Measurements from ENCODE around the gene PAK1. TPM values are rescaled to one million over a fixed set of nuclear protein-coding genes. Genes with fewer than 3 reads are reported as not detected.

The PAK1 gene
- total and polyA plus RNA-seq, 9 of the 15 experiments (the other 6 are each of a cell fraction or from before 2014, with no cell fraction given): 0.52 to 11.7 (median 1.9) TPM

DNA sequence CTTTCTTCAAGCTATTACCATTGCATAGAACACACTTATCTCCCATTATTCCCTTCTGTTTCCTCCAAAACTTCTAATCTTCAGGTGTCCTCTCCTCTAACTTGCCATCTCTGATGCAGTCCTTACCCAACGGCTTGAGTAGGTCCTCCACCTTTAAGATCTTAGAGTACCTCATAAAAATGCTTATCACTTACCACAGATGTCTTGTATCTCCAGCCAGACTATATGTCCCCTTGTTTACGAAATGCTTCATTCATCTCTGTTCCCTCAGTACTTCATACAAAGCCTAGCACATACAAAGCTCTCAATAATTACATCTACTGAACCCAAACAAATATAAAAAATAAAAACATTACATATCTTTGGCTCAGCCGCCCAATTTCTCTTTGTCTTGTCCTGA is 49.2 kb downstream of the PAK1 start (continued):
- no peak for TF ChIP-seq ZKSCAN3 (CRISPR knock-in tag; IDR thresholded peaks at IDR 0.05)
- TF ChIP-seq PTRF (tag; IDR thresholded peaks at IDR 0.05): no peak
- TF ChIP-seq KAT2B (IDR thresholded peaks at IDR 0.05; ENCODE audit: low read depth, low read length): no peak
- peak; percentile 55; the same call in 1 of the 2 replicates for TF ChIP-seq DPF2 (IDR thresholded peaks at IDR 0.05)
- no peak for TF ChIP-seq ARID2 (IDR thresholded peaks at IDR 0.05)
- no peak for TF ChIP-seq MEF2A (IDR thresholded peaks at IDR 0.05; ENCODE audit: control insufficient read depth, low read depth, low read length)
- TF ChIP-seq GTF2E2 (tag; IDR thresholded peaks at IDR 0.05): no peak
- peak; percentile 82 for TF ChIP-seq TEAD4 (IDR thresholded peaks at IDR 0.05; ENCODE audit: low read length)
- no peak for TF ChIP-seq TEAD4 (CRISPR knock-in tag; IDR thresholded peaks at IDR 0.05; ENCODE audit: borderline replicate concordance)
- no peak for TF ChIP-seq ZC3H8 (IDR thresholded peaks at IDR 0.05)
- TF ChIP-seq, protein P1, sequence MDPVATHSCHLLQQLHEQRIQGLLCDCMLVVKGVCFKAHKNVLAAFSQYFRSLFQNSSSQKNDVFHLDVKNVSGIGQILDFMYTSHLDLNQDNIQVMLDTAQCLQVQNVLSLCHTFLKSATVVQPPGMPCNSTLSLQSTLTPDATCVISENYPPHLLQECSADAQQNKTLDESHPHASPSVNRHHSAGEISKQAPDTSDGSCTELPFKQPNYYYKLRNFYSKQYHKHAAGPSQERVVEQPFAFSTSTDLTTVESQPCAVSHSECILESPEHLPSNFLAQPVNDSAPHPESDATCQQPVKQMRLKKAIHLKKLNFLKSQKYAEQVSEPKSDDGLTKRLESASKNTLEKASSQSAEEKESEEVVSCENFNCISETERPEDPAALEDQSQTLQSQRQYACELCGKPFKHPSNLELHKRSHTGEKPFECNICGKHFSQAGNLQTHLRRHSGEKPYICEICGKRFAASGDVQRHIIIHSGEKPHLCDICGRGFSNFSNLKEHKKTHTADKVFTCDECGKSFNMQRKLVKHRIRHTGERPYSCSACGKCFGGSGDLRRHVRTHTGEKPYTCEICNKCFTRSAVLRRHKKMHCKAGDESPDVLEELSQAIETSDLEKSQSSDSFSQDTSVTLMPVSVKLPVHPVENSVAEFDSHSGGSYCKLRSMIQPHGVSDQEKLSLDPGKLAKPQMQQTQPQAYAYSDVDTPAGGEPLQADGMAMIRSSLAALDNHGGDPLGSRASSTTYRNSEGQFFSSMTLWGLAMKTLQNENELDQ (CRISPR knock-in tag; IDR thresholded peaks at IDR 0.05; ENCODE audit: borderline replicate concordance): no peak
- no peak for TF ChIP-seq GABPA (tag; conservative IDR thresholded peaks at IDR 0.05; ENCODE audit: low read depth)
- TF ChIP-seq, protein P2, sequence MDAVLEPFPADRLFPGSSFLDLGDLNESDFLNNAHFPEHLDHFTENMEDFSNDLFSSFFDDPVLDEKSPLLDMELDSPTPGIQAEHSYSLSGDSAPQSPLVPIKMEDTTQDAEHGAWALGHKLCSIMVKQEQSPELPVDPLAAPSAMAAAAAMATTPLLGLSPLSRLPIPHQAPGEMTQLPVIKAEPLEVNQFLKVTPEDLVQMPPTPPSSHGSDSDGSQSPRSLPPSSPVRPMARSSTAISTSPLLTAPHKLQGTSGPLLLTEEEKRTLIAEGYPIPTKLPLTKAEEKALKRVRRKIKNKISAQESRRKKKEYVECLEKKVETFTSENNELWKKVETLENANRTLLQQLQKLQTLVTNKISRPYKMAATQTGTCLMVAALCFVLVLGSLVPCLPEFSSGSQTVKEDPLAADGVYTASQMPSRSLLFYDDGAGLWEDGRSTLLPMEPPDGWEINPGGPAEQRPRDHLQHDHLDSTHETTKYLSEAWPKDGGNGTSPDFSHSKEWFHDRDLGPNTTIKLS (IDR thresholded peaks at IDR 0.05; ENCODE audit: borderline replicate concordance, low read depth): no peak
- no peak for TF ChIP-seq CBFB (CRISPR knock-in tag; IDR thresholded peaks at IDR 0.05)
- TF ChIP-seq, protein P3, sequence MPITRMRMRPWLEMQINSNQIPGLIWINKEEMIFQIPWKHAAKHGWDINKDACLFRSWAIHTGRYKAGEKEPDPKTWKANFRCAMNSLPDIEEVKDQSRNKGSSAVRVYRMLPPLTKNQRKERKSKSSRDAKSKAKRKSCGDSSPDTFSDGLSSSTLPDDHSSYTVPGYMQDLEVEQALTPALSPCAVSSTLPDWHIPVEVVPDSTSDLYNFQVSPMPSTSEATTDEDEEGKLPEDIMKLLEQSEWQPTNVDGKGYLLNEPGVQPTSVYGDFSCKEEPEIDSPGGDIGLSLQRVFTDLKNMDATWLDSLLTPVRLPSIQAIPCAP (CRISPR knock-in tag; IDR thresholded peaks at IDR 0.05; ENCODE audit: borderline replicate concordance): no peak
- no peak for TF ChIP-seq ZNF146 (CRISPR knock-in tag; IDR thresholded peaks at IDR 0.05; ENCODE audit: unreplicated experiment)
- TF ChIP-seq MIER1 (IDR thresholded peaks at IDR 0.05; ENCODE audit: low read depth): no peak
- TF ChIP-seq, protein P4, sequence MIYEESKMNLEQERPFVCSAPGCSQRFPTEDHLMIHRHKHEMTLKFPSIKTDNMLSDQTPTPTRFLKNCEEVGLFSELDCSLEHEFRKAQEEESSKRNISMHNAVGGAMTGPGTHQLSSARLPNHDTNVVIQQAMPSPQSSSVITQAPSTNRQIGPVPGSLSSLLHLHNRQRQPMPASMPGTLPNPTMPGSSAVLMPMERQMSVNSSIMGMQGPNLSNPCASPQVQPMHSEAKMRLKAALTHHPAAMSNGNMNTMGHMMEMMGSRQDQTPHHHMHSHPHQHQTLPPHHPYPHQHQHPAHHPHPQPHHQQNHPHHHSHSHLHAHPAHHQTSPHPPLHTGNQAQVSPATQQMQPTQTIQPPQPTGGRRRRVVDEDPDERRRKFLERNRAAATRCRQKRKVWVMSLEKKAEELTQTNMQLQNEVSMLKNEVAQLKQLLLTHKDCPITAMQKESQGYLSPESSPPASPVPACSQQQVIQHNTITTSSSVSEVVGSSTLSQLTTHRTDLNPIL (CRISPR knock-in tag; IDR thresholded peaks at IDR 0.05): no peak
- TF ChIP-seq MCM5 (IDR thresholded peaks at IDR 0.05; ENCODE audit: low read depth): no peak
- TF ChIP-seq CBFA2T3 (IDR thresholded peaks at IDR 0.05): peak; percentile 80
- TF ChIP-seq SOX6 (IDR thresholded peaks at IDR 0.05): no peak
- TF ChIP-seq CTBP1 (IDR thresholded peaks at IDR 0.05; ENCODE audit: borderline replicate concordance): peak; percentile 37; the same call in 1 of the 2 replicates
- no peak for TF ChIP-seq BHLHE40 (IDR thresholded peaks at IDR 0.05; ENCODE audit: low read length)
- TF ChIP-seq, protein P5, sequence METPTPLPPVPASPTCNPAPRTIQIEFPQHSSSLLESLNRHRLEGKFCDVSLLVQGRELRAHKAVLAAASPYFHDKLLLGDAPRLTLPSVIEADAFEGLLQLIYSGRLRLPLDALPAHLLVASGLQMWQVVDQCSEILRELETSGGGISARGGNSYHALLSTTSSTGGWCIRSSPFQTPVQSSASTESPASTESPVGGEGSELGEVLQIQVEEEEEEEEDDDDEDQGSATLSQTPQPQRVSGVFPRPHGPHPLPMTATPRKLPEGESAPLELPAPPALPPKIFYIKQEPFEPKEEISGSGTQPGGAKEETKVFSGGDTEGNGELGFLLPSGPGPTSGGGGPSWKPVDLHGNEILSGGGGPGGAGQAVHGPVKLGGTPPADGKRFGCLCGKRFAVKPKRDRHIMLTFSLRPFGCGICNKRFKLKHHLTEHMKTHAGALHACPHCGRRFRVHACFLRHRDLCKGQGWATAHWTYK (CRISPR knock-in tag; IDR thresholded peaks at IDR 0.05): no peak
- no peak for TF ChIP-seq E2F3 (CRISPR knock-in tag; IDR thresholded peaks at IDR 0.05)
